K562 (cell line): ENCODE measurements around the gene HNRNPD. TPM values are rescaled to one million over a fixed set of nuclear protein-coding genes. Genes with fewer than 3 reads are reported as not detected.

ENCODE experiments used
- BCL6 ChIP-seq: fragments of 250-450 bp; sonication (Bioruptor Pico); IDR thresholded peaks from 2 replicates; pipeline ENCODE4 v1.4.0; 2020
- CHD1 ChIP-seq: fragments of 200-600 bp; sonication (generic); IDR thresholded peaks from one replicate; pipeline ENCODE4 v1.6.1; 2012; ENCODE audit warnings: mild to moderate bottlenecking, moderate library complexity, low read length, inconsistent platforms
- GATAD2A ChIP-seq: fragments of 450-650 bp; IDR thresholded peaks from 2 replicates; pipeline ENCODE4 v1.6.1; 2017
- HBP1 ChIP-seq: fragments of 450-650 bp; formaldehyde crosslinking; IDR thresholded peaks from 2 replicates; pipeline ENCODE4 v1.4.0; 2022; ENCODE audit warnings: missing genetic modification characterization
- HDAC2 ChIP-seq: fragments of 450-650 bp; IDR thresholded peaks from 2 replicates; pipeline ENCODE4 v1.6.1; 2016; ENCODE audit warnings: mild to moderate bottlenecking
- HDGF ChIP-seq: fragments of 450-650 bp; IDR thresholded peaks from 2 replicates; pipeline ENCODE4 v1.6.1; 2016
- HMG20A ChIP-seq: fragments of 450-650 bp; formaldehyde crosslinking; conservative IDR thresholded peaks from 2 replicates; pipeline ENCODE4 v1.4.0; 2020; ENCODE audit warnings: mild to moderate bottlenecking, mixed read lengths
- KAT7 ChIP-seq: sonication (generic); formaldehyde crosslinking; IDR thresholded peaks from 2 replicates; pipeline ENCODE4 v1.8.0; 2022; ENCODE audit warnings: missing genetic modification reagents, mild to moderate bottlenecking, borderline replicate concordance
- LCOR ChIP-seq: sonication (generic); formaldehyde crosslinking; IDR thresholded peaks from 2 replicates; pipeline ENCODE4 v1.8.0; 2022; ENCODE audit warnings: mild to moderate bottlenecking, missing genetic modification reagents
- NONO ChIP-seq, 2 experiments: fragments of 200-400 bp in 1 of 2; fragments of 450-650 bp in 1 of 2; formaldehyde crosslinking in 1 of 2; IDR thresholded peaks; 2 replicates each; pipeline ENCODE4 v1.6.1; 2017; ENCODE audit warnings: low read depth in 2 of 2, mild to moderate bottlenecking in 2 of 2, moderate library complexity in 2 of 2, low read length in 1 of 2
- PHB ChIP-seq: fragments of 250-450 bp; sonication (Bioruptor Pico); IDR thresholded peaks from 2 replicates; pipeline ENCODE4 v1.5.0; 2021
- PTBP1 ChIP-seq: fragments of 200-400 bp; formaldehyde crosslinking; IDR thresholded peaks from 2 replicates; pipeline ENCODE4 v1.6.1; 2017; ENCODE audit warnings: low read depth, low read length
- RBM25 ChIP-seq: fragments of 200-400 bp; formaldehyde crosslinking; IDR thresholded peaks from 2 replicates; pipeline ENCODE4 v1.6.1; 2018; ENCODE audit warnings: low read length, low read depth, moderate library complexity; ENCODE audit not compliant: severe bottlenecking
- REST ChIP-seq, 2 experiments: fragments of 450-650 bp; formaldehyde crosslinking in 1 of 2; IDR thresholded peaks; 2 replicates each; pipeline versions ENCODE4 v1.4.0 to v1.6.1; 2014 to 2020; ENCODE audit warnings: mild to moderate bottlenecking in 2 of 2, borderline replicate concordance in 1 of 2, low read depth in 1 of 2
- ZBTB8A ChIP-seq: fragments of 450-650 bp; IDR thresholded peaks from 2 replicates; pipeline ENCODE4 v1.6.1; 2018; ENCODE audit warnings: mild to moderate bottlenecking, moderate library complexity; ENCODE audit not compliant: partially characterized antibody
- ZNF431 ChIP-seq: sonication (generic); formaldehyde crosslinking; IDR thresholded peaks from 2 replicates; pipeline ENCODE4 v1.8.0; 2022; ENCODE audit warnings: mild to moderate bottlenecking, missing genetic modification reagents
- polyA plus RNA-seq, 8 experiments: library from polyadenylated mRNA; depleted of rRNA in 4 of 8; stranded (reverse) in 5 of 8; unstranded in 3 of 8; fragments of >200 nt; fragmentation: Nextera tagmentation in 2 of 8; fragmentation: Illumina TruSeq in 1 of 8; extraction: Ambion mirVana in 2 of 8; extraction: Trizol in 1 of 8; gene quantifications; 2 replicates each; pipeline versions ENCODE4 v1.2.1 to v1.2.3, GENCODE V29; 2011 to 2014; ENCODE audit warnings: inconsistent platforms in 1 of 8, missing spikeins in 1 of 8
- total RNA-seq, 7 experiments: library from RNA; depleted of rRNA in 6 of 7; stranded (reverse); fragments of >200 nt in 6 of 7; fragmentation: Illumina TruSeq in 2 of 7; extraction: Trizol in 2 of 7; gene quantifications; 2 replicates each; pipeline versions ENCODE4 v1.2.1 to v1.2.3, GENCODE V29; 2011 to 2021; ENCODE audit warnings: low replicate concordance in 1 of 7
- TF ChIP-seq, protein P1 (sequence below): fragments of 450-650 bp; IDR thresholded peaks from 2 replicates; pipeline ENCODE4 v1.6.1; 2017; ENCODE audit warnings: antibody characterized with exemption

The HNRNPD gene
- total and polyA plus RNA-seq, 9 of the 15 experiments (the other 6 are each of a cell fraction or from before 2014, with no cell fraction given), result 92.4 to 955 (median 160) TPM

GRCh38 chr4:82373816-82374625, at the start of gene HNRNPD (continued):
- TF ChIP-seq REST (IDR thresholded peaks at IDR 0.05; ENCODE audit: borderline replicate concordance) (peak; percentile 83), REST (CRISPR knock-in tag; IDR thresholded peaks at IDR 0.05; ENCODE audit: low read depth) (peak; percentile 86; the same call in 1 of the 2 replicates), RBM25 (no peak), LCOR (CRISPR knock-in tag) (peak; percentile 73; the same call in 1 of the 2 replicates), PHB (no peak), HDGF (no peak), GATAD2A (no peak), NONO (IDR thresholded peaks at IDR 0.05; ENCODE audit: low read depth in 2 of 2, low read length in 1 of 2) (peak; percentile 54 to 65; a peak in 3 of 4 replicates), HBP1 (CRISPR knock-in tag) (no peak), PTBP1 (no peak), ZNF431 (CRISPR knock-in tag) (peak; percentile 43; the same call in 1 of the 2 replicates), BCL6 (CRISPR knock-in tag) (no peak), CHD1 (peak; percentile 36), HDAC2 (peak; percentile 83), ZBTB8A (no peak), HMG20A (CRISPR knock-in tag) (no peak), KAT7 (peak; percentile 96; the same call in 1 of the 2 replicates)
- TF ChIP-seq, protein P1, sequence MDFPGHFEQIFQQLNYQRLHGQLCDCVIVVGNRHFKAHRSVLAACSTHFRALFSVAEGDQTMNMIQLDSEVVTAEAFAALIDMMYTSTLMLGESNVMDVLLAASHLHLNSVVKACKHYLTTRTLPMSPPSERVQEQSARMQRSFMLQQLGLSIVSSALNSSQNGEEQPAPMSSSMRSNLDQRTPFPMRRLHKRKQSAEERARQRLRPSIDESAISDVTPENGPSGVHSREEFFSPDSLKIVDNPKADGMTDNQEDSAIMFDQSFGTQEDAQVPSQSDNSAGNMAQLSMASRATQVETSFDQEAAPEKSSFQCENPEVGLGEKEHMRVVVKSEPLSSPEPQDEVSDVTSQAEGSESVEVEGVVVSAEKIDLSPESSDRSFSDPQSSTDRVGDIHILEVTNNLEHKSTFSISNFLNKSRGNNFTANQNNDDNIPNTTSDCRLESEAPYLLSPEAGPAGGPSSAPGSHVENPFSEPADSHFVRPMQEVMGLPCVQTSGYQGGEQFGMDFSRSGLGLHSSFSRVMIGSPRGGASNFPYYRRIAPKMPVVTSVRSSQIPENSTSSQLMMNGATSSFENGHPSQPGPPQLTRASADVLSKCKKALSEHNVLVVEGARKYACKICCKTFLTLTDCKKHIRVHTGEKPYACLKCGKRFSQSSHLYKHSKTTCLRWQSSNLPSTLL, result no peak
